Kidney (tissue), 14 donors: ENCODE measurements around the gene ANKEF1. TPM values are rescaled to one million over a fixed set of nuclear protein-coding genes. Genes with fewer than 3 reads are reported as not detected.

Experiments used
- DNase-seq, 5 donors: peaks; one replicate each; pipeline ENCODE4 v3.0.0-alpha.2; 2013 to 2020
- FAIRE-seq: peaks from 2 replicates; lab custom pipeline; 2012; peaks lifted over from hg19 to GRCh38; lab: Jason Lieb, UNC
- H3K27ac ChIP-seq, 2 donors: one replicate each; pipeline ENCODE4 v1.7.0; 2013; ENCODE audit warnings: low read depth in 2 of 2, low read length in 2 of 2, inconsistent platforms in 1 of 2
- H3K27me3 ChIP-seq: one replicate; pipeline ENCODE4 v1.7.1; 2013; ENCODE audit warnings: low read length, inconsistent platforms; ENCODE audit not compliant: control insufficient read depth, insufficient read depth
- H3K36me3 ChIP-seq, 3 donors: one replicate each; pipeline versions ENCODE4 v1.7.0 to v1.7.1; 2013; ENCODE audit warnings: low read length in 3 of 3, control low read depth in 1 of 3, inconsistent platforms in 1 of 3; ENCODE audit not compliant: insufficient read depth in 3 of 3, control insufficient read depth in 2 of 3
- H3K4me1 ChIP-seq, 3 donors: one replicate each; pipeline versions ENCODE4 v1.7.0 to v1.7.1; 2013; ENCODE audit warnings: low read length in 3 of 3, inconsistent platforms in 1 of 3, low read depth in 1 of 3; ENCODE audit not compliant: control insufficient read depth in 2 of 3, insufficient read depth in 2 of 3
- H3K4me3 ChIP-seq, 3 donors: one replicate each; pipeline versions ENCODE4 v1.7.0 to v1.8.1; 2013; ENCODE audit warnings: low read length in 3 of 3, control low read depth in 1 of 3, inconsistent platforms in 1 of 3
- H3K9ac ChIP-seq, 3 donors: one replicate each; pipeline versions ENCODE4 v1.7.0 to v1.7.1; 2013; ENCODE audit warnings: low read length in 3 of 3, control low read depth in 1 of 3, inconsistent platforms in 1 of 3
- H3K9me3 ChIP-seq, 3 donors: one replicate each; pipeline versions ENCODE4 v1.7.0 to v1.7.1; 2013; ENCODE audit warnings: low read length in 3 of 3, control low read depth in 1 of 3, inconsistent platforms in 1 of 3; ENCODE audit not compliant: control insufficient read depth in 2 of 3, insufficient read depth in 1 of 3
- intact Hi-C: fragments of 100-400 bp; cut with DNase I; formaldehyde crosslinking; loops from one replicate; pipeline ENCODE4 v1.11.1; 2022
- polyA plus RNA-seq: library from polyadenylated mRNA; stranded (reverse); fragments of 350-450 nt; fragmentation: Illumina TruSeq; extraction: RNeasy Lipid Tissue Mini Kit (QIAGEN cat#74804); gene quantifications from one replicate; pipeline ENCODE4 v1.2.3, GENCODE V29; 2014; ENCODE audit warnings: low read depth, low replicate concordance; ENCODE audit not compliant: insufficient read depth
- total RNA-seq: library from RNA; stranded (reverse); fragmentation: NEBNext Ultra II Directional; extraction: Animal tissue kit (Norgen Biotek cat#: 25700); gene quantifications from one replicate; pipeline ENCODE4 v1.2.1, GENCODE V29; 2021
- TF ChIP-seq, protein P1 (sequence below): IDR thresholded peaks from 3 replicates; pipeline ENCODE4 v1.5.1; 2012; ENCODE audit warnings: mild to moderate bottlenecking, moderate library complexity, borderline replicate concordance; ENCODE audit not compliant: insufficient read depth; ENCODE audit errors: extremely low read depth
- donor health status: control.
- donor health status: control.
- donor health status: control.
- donor health status: control.
- donor health status: control.
- donor health status: DM: yes; HTN: yes; CAD: no.
- donor health status: Normal renal cell carcinoma (clear cell type).

The ANKEF1 gene
- total and polyA plus RNA-seq, 2 donors from 2014 or later = 1.9 to 6.6 TPM

DNA sequence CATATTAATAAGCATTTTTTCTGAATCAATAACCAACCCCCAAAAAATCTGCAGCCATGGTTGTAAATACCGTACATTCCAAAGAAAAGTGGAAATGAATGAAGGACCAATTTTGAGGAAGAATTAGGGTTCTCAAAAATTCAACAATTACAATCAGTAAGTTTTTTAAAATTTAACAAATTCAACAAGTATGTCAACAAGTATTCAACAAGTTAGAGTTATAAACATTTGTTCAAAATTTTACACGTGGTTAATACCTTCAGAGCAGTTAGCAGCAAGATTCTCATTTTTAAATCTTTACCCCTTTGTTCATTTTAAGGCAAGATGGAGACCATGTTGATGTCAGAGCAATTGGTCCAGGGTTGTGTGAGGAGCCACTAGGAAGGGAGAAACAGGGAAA is 27.6 kb upstream of the ANKEF1 start:
- TF ChIP-seq, protein P1, sequence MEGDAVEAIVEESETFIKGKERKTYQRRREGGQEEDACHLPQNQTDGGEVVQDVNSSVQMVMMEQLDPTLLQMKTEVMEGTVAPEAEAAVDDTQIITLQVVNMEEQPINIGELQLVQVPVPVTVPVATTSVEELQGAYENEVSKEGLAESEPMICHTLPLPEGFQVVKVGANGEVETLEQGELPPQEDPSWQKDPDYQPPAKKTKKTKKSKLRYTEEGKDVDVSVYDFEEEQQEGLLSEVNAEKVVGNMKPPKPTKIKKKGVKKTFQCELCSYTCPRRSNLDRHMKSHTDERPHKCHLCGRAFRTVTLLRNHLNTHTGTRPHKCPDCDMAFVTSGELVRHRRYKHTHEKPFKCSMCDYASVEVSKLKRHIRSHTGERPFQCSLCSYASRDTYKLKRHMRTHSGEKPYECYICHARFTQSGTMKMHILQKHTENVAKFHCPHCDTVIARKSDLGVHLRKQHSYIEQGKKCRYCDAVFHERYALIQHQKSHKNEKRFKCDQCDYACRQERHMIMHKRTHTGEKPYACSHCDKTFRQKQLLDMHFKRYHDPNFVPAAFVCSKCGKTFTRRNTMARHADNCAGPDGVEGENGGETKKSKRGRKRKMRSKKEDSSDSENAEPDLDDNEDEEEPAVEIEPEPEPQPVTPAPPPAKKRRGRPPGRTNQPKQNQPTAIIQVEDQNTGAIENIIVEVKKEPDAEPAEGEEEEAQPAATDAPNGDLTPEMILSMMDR = no peak
- no peaks in the 10 kb centered on the region for H3K27me3 ChIP-seq
- FAIRE-seq (no peak), DNase-seq (no peak)
- H3K4me1 ChIP-seq = no peaks in the 10 kb centered on the region
- no peaks in the 10 kb centered on the region for H3K9me3 ChIP-seq
- H3K9ac ChIP-seq = no peak overlapping the region
- no peaks in the 10 kb centered on the region for H3K36me3 ChIP-seq
- no peak overlapping the region for H3K4me3 ChIP-seq
- intact Hi-C loops = no loop called here
- H3K27ac ChIP-seq = no peak overlapping the region

DNA sequence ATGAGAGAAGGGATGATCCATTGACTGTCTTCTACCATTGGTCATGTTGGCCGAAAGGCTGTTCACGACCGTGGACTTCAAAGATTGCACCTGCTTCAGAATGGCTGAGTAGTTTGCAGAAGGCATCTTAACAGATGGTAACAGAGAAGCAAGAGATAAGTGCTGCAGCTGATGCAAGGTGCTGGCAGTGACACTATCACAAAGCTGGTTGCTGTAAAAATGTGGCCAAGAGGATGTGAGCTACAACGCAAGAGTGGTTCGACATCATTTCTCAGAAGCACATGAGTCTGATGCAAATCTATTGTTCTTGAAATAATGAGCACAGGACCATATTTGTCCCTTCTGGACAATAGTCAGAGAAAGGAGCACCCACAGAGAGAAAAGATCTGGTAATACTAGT is 27.0 kb upstream of the ANKEF1 start:
- H3K36me3 ChIP-seq = no peaks in the 10 kb centered on the region
- TF ChIP-seq, protein P1 = no peak
- DNase-seq (no peak), FAIRE-seq (no peak)
- no peak overlapping the region for H3K4me3 ChIP-seq
- no peaks in the 10 kb centered on the region for H3K9me3 ChIP-seq
- intact Hi-C loops = no loop called here
- no peak overlapping the region for H3K27ac ChIP-seq
- no peaks in the 10 kb centered on the region for H3K27me3 ChIP-seq
- no peak overlapping the region for H3K9ac ChIP-seq
- H3K4me1 ChIP-seq = no peaks in the 10 kb centered on the region

DNA sequence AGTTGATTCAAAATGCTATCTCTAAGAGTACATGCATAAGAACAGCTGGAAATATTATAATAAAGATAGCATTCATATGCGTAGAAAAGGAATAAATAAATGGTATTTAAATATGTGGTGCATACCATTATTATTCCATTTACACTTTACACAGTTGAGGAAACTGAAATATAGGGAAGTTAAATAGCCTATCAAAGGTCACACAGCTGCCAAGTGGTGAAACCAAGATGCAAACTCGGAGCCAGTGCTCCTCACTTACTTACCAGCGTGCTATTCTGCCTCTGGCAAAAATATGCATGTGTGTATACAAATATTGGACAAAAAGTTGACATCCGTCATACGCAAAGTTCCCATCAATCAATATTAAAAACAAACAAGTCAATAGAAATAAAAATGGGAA is 22.3 kb upstream of the ANKEF1 start:
- Histone ChIP-seq H3K9me3 (no peaks in the 10 kb centered on the region), H3K27ac (no peak overlapping the region), H3K27me3 (no peaks in the 10 kb centered on the region), H3K4me3 (no peak overlapping the region), H3K36me3 (no peaks in the 10 kb centered on the region), H3K4me1 (no peaks in the 10 kb centered on the region), H3K9ac (no peak overlapping the region)
- DNase-seq = no peak
- TF ChIP-seq, protein P1 = no peak
- intact Hi-C loops = no loop called here
- FAIRE-seq = no peak

DNA sequence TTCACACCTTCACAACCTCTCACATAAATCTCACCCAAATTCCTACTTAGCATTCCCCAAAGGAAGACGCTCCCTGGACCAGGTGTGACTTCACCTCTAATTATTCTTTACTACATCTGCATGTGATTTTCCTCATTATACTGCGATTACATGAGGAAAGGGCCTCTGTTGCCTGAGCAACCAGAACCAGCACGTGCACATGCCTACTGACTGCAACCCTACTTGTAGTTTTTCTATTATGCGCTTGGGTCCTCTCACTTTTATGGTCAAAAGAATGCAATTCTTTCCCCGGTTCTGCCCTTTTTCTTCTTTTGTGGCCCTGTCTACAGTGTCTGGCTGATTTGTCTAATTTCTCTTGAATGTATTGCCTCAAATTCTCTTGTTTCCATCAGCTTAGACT is 20.4 kb upstream of the ANKEF1 start:
- TF ChIP-seq, protein P1 = no peak
- Histone ChIP-seq H3K4me3 (no peak overlapping the region), H3K9me3 (peaks cover 0 to 2% (median 0%) of the 10 kb centered on the region in 3 donors), H3K27ac (no peak overlapping the region), H3K27me3 (no peaks in the 10 kb centered on the region), H3K36me3 (no peaks in the 10 kb centered on the region), H3K4me1 (no peaks in the 10 kb centered on the region), H3K9ac (no peak overlapping the region)
- FAIRE-seq (no peak), DNase-seq (no peak)
- intact Hi-C loops = no loop called here
